GM12878 (cell line): ENCODE results near the gene RCOR2. TPM values are rescaled to one million over a fixed set of nuclear protein-coding genes. Genes with fewer than 3 reads are reported as not detected.

Experiments used
- ATAC-seq: fragments of 200-7000 bp; cut with Tn5 transposase; 3 replicates; pipeline ENCODE4 v1.9.1; 2020; ENCODE audit warnings: mild to moderate bottlenecking, moderate library complexity
- BruUV-seq: library from RNA; stranded (reverse); fragments of 400-500 nt; replicated peaks from 2 replicates; lab custom pipeline; 2021; lab: Mats Ljungman, UMichigan
- CTCF ChIA-PET: fragments of 300-600 bp; sonication (Branson Sonifier 250); formaldehyde crosslinking; extraction: SDS; loops from one replicate; lab custom pipeline; 2021; ENCODE audit warnings: inconsistent platforms; lab: Yijun Ruan, JAX
- POLR2A ChIA-PET: fragments of 350-600 bp; formaldehyde crosslinking; extraction: SDS; loops from one replicate; lab custom pipeline; 2021; ENCODE audit warnings: inconsistent platforms; lab: Charles Lee
- RAD21 ChIA-PET: fragments of 300-600 bp; sonication (Branson Sonifier 250); formaldehyde crosslinking; loops from one replicate; lab custom pipeline; 2023; ENCODE audit warnings: antibody characterized with exemption; ENCODE audit not compliant: unreplicated experiment; lab: Charles Lee
- SMC1A ChIA-PET: fragments of 300-600 bp; sonication (Branson Sonifier 250); formaldehyde crosslinking; loops from one replicate; lab custom pipeline; 2023; ENCODE audit not compliant: unreplicated experiment, uncharacterized antibody; lab: Charles Lee
- DNase-seq: peaks from one replicate; pipeline ENCODE4 v3.0.0-alpha.2; 2011; ENCODE audit warnings: low read depth, low spot score
- FAIRE-seq: peaks from 3 replicates; lab custom pipeline; 2011; peaks lifted over from hg19 to GRCh38; lab: Jason Lieb, UNC
- H2AFZ ChIP-seq: 2 replicates; pipeline ENCODE4 v1.6.0; 2011; ENCODE audit warnings: low read depth, low read length, control low read depth; ENCODE audit not compliant: control insufficient read depth
- H3K27ac ChIP-seq: 2 replicates; pipeline ENCODE4 v1.5.1; 2011; ENCODE audit warnings: control low read depth; ENCODE audit not compliant: control insufficient read depth, insufficient read depth
- H3K27me3 ChIP-seq, 2 experiments: replicated peaks in 1 of 2; 2 replicates each; pipeline versions ENCODE4 v1.6.0 to v1.6.1; 2011; ENCODE audit warnings: low read length in 1 of 2; ENCODE audit not compliant: control insufficient read depth in 2 of 2, insufficient read depth in 2 of 2
- H3K36me3 ChIP-seq, 2 experiments: 2 replicates each; pipeline ENCODE4 v1.5.1; 2011; ENCODE audit warnings: low read length in 1 of 2; ENCODE audit not compliant: control insufficient read depth in 2 of 2, insufficient read depth in 2 of 2
- H3K4me1 ChIP-seq: 2 replicates; pipeline ENCODE4 v1.6.1; 2011; ENCODE audit warnings: mild to moderate bottlenecking, low read length, moderate library complexity, mixed read lengths; ENCODE audit not compliant: control insufficient read depth, insufficient read depth
- H3K4me2 ChIP-seq: 2 replicates; pipeline ENCODE4 v1.6.0; 2011; ENCODE audit warnings: control low read depth; ENCODE audit not compliant: control insufficient read depth, insufficient read depth
- H3K4me3 ChIP-seq: fragments of 200-600 bp; sonication (generic); 2 replicates; pipeline ENCODE4 v1.5.1; 2016
- H3K79me2 ChIP-seq: 2 replicates; pipeline ENCODE4 v1.6.0; 2011; ENCODE audit warnings: low read length; ENCODE audit not compliant: control insufficient read depth, insufficient read depth
- H3K9ac ChIP-seq: 2 replicates; pipeline ENCODE4 v1.8.0; 2011; ENCODE audit warnings: low read length, control low read depth, mixed read lengths; ENCODE audit not compliant: control insufficient read depth, insufficient read depth
- H3K9me3 ChIP-seq: replicated peaks from 3 replicates; pipeline ENCODE4 v1.5.1; 2011; ENCODE audit warnings: mild to moderate bottlenecking, low read length; ENCODE audit not compliant: control insufficient read depth, insufficient read depth
- H4K20me1 ChIP-seq: 2 replicates; pipeline ENCODE4 v1.6.0; 2011; ENCODE audit not compliant: control insufficient read depth, insufficient read depth
- BRCA1 ChIP-seq: IDR thresholded peaks from 2 replicates; pipeline ENCODE4 v1.6.1; 2011; ENCODE audit warnings: low read depth, low read length, improper control_type of control experiment
- CHD4 ChIP-seq: fragments of 200-600 bp; sonication (generic); IDR thresholded peaks from 2 replicates; pipeline ENCODE4 v1.6.1; 2016; ENCODE audit warnings: mild to moderate bottlenecking
- EED ChIP-seq: sonication (generic); IDR thresholded peaks from 2 replicates; pipeline ENCODE4 v1.6.1; 2016; ENCODE audit warnings: antibody characterized with exemption, low read depth
- EP300 ChIP-seq, 2 experiments: fragments of 150-350 bp in 1 of 2; IDR thresholded peaks; 2 replicates each; pipeline ENCODE4 v1.6.1; 2011 to 2012; ENCODE audit warnings: low read depth in 2 of 2, low read length in 2 of 2, borderline replicate concordance in 1 of 2, improper control_type of control experiment in 1 of 2, inconsistent platforms in 1 of 2; ENCODE audit not compliant: control insufficient read depth in 1 of 2
- ESRRA ChIP-seq: IDR thresholded peaks from 2 replicates; pipeline ENCODE4 v1.6.1; 2012; ENCODE audit warnings: mild to moderate bottlenecking, low read length, improper control_type of control experiment
- FOXK2 ChIP-seq: fragments of 450-650 bp; IDR thresholded peaks from 2 replicates; pipeline ENCODE4 v1.6.1; 2017; ENCODE audit warnings: mild to moderate bottlenecking, moderate library complexity
- FOXM1 ChIP-seq: IDR thresholded peaks from 2 replicates; pipeline ENCODE4 v1.6.1; 2012; ENCODE audit warnings: low read depth, mild to moderate bottlenecking, inconsistent platforms, low read length, moderate library complexity
- JUNB ChIP-seq: IDR thresholded peaks from 2 replicates; pipeline ENCODE4 v1.6.1; 2016; ENCODE audit warnings: antibody characterized with exemption, mild to moderate bottlenecking
- RCOR1 ChIP-seq: conservative IDR thresholded peaks from 2 replicates; pipeline ENCODE4 v1.6.1; 2012; ENCODE audit warnings: low read depth, low read length, improper control_type of control experiment
- SMARCA5 ChIP-seq: fragments of 450-650 bp; IDR thresholded peaks from 2 replicates; pipeline ENCODE4 v1.6.1; 2017; ENCODE audit warnings: mild to moderate bottlenecking
- SUZ12 ChIP-seq: fragments of 200-600 bp; sonication (generic); IDR thresholded peaks from one replicate; pipeline ENCODE4 v1.6.1; 2018; ENCODE audit warnings: antibody characterized with exemption, mild to moderate bottlenecking; ENCODE audit not compliant: unreplicated experiment
- ZSCAN29 ChIP-seq: fragments of 450-650 bp; IDR thresholded peaks from 2 replicates; pipeline ENCODE4 v1.6.1; 2017; ENCODE audit warnings: mild to moderate bottlenecking, moderate library complexity
- ZZZ3 ChIP-seq: IDR thresholded peaks from 2 replicates; pipeline ENCODE4 v1.6.1; 2011; ENCODE audit warnings: low read depth; ENCODE audit not compliant: control insufficient read depth, insufficient read length
- WGBS: methylation state at CpG from one replicate; pipeline ENCODE4 v1.1.6; 2016; ENCODE audit warnings: low lambda C conversion rate; ENCODE audit not compliant: insufficient replicate concordance, insufficient coverage; ENCODE audit errors: missing lambda C conversion rate; 5-methylcytosine and 5-hydroxymethylcytosine counted together
- in situ Hi-C: fragments of 300-500 bp; cut with MboI; formaldehyde crosslinking; loops from 9 replicates; pipeline ENCODE4 v1.14.3; 2018; ENCODE audit warnings: mixed read lengths
- intact Hi-C: fragments of 100-400 bp; cut with micrococcal nuclease; formaldehyde crosslinking; loops from one replicate; pipeline ENCODE4 v1.14.2; 2022; ENCODE audit not compliant: unreplicated experiment
- polyA plus RNA-seq, 11 experiments: library from polyadenylated mRNA; depleted of rRNA in 4 of 11; unstranded in 6 of 11; stranded (reverse) in 5 of 11; fragments of >200 nt; fragmentation: Nextera tagmentation in 4 of 11; fragmentation: Illumina TruSeq in 1 of 11; extraction: Ambion mirVana in 4 of 11; extraction: Trizol in 1 of 11; gene quantifications; 1 replicate in 1 of 11; 2 replicates in 10 of 11; pipeline versions ENCODE4 v1.2.1 to v1.2.3, GENCODE V29; 2011 to 2016; ENCODE audit warnings: inconsistent platforms in 2 of 11, missing spikeins in 2 of 11, low read depth in 1 of 11
- total RNA-seq, 4 experiments: library from RNA; depleted of rRNA in 3 of 4; stranded (reverse); fragments of >200 nt in 3 of 4; fragmentation: Illumina TruSeq in 1 of 4; extraction: Trizol in 1 of 4; gene quantifications; 2 replicates each; pipeline versions ENCODE4 v1.2.1 to v1.2.3, GENCODE V29; 2013 to 2021
- TF ChIP-seq, protein P1 (sequence below): fragments of 450-650 bp; formaldehyde crosslinking; IDR thresholded peaks from 2 replicates; pipeline ENCODE4 v1.4.0; 2022; ENCODE audit warnings: mild to moderate bottlenecking, moderate library complexity

RCOR2 gene
- total and polyA plus RNA-seq, 10 of the 15 experiments (the other 5 are each of a cell fraction or from before 2014, with no cell fraction given): 0.06 to 0.32 (median 0.17) TPM; not detected in 5

GRCh38 chr11:63918507-63919191 is 1.7 kb upstream of the RCOR2 start:
- POLR2A ChIA-PET: interaction anchor here (1.5 kb wide), 1 partner anchor 80 kb away, joined by 4 read pairs; no protein-coding TSS in a partner anchor
- Histone ChIP-seq H4K20me1 (no peaks in the 10 kb centered on the region), H3K9ac (no peak overlapping the region), H3K4me3 (no peak overlapping the region), H3K36me3 (no peaks in the 10 kb centered on the region), H3K9me3 (no peaks in the 10 kb centered on the region), H3K4me1 (peaks cover 10% of the 10 kb centered on the region), H3K4me2 (no peak overlapping the region), H3K27ac (no peak overlapping the region), H3K27me3 (peaks cover 0 to 3% of the 10 kb centered on the region in 2 experiments; a peak in 3 of 4 replicates), H3K79me2 (no peaks in the 10 kb centered on the region), H2AFZ (no peak overlapping the region)
- BruUV-seq: no TSS peak
- DNase-seq (no peak), ATAC-seq (no peak), FAIRE-seq (no peak)
- intact Hi-C loops (no loop called here), in situ Hi-C loops (no loop called here)
- RAD21 ChIA-PET: no interaction called here
- TF ChIP-seq FOXK2 (no peak), CHD4 (no peak), FOXM1 (no peak), BRCA1 (no peak), EED (no peak), ZSCAN29 (no peak), ESRRA (no peak), SMARCA5 (no peak), JUNB (no peak), EP300 (IDR thresholded peaks at IDR 0.05; ENCODE audit: borderline replicate concordance in 1 of 2, control insufficient read depth in 1 of 2, low read depth in 2 of 2, low read length in 2 of 2) (no peak), ZZZ3 (no peak), SUZ12 (no peak), RCOR1 (no peak)
- TF ChIP-seq, protein P1, sequence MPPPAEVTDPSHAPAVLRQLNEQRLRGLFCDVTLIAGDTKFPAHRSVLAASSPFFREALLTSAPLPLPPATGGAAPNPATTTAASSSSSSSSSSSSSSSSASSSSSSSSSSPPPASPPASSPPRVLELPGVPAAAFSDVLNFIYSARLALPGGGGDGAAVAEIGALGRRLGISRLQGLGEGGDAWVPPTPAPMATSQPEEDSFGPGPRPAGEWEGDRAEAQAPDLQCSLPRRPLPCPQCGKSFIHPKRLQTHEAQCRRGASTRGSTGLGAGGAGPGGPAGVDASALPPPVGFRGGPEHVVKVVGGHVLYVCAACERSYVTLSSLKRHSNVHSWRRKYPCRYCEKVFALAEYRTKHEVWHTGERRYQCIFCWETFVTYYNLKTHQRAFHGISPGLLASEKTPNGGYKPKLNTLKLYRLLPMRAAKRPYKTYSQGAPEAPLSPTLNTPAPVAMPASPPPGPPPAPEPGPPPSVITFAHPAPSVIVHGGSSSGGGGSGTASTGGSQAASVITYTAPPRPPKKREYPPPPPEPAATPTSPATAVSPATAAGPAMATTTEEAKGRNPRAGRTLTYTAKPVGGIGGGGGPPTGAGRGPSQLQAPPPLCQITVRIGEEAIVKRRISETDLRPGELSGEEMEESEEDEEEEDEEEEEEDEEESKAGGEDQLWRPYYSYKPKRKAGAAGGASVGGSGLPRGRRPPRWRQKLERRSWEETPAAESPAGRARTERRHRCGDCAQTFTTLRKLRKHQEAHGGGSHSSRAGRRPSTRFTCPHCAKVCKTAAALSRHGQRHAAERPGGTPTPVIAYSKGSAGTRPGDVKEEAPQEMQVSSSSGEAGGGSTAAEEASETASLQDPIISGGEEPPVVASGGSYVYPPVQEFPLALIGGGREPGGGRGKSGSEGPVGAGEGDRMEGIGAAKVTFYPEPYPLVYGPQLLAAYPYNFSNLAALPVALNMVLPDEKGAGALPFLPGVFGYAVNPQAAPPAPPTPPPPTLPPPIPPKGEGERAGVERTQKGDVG (CRISPR knock-in tag): no peak
- CTCF ChIA-PET: interaction anchor here (1.1 to 3.9 kb wide), 4 partner anchors 12 to 81 kb away, joined by 3 to 34 read pairs (median 10); partner anchors contain the start of gene MARK2
- SMC1A ChIA-PET: interaction anchor here (1.5 kb wide), 1 partner anchor 28 kb away, joined by 4 read pairs; no protein-coding TSS in a partner anchor
- 76% methylated on average over 8 of the region's 9 CpGs for WGBS
